Panc1 (cell line): ENCODE results near the gene SIRPD. TPM values are rescaled to one million over a fixed set of nuclear protein-coding genes. Genes with fewer than 3 reads are reported as not detected.

Source experiments
- ATAC-seq: fragments of 200-7000 bp; cut with Tn5 transposase; 2 replicates; pipeline ENCODE4 v1.9.1; 2020; ENCODE audit warnings: mild to moderate bottlenecking, moderate library complexity
- BruUV-seq: library from RNA; stranded (reverse); fragments of 400-500 nt; replicated peaks from 2 replicates; lab custom pipeline; 2021; lab: Mats Ljungman, UMichigan
- CTCF ChIA-PET: fragments of 300-600 bp; sonication (Branson Sonifier 250); formaldehyde crosslinking; loops from one replicate; lab custom pipeline; 2022; ENCODE audit warnings: antibody characterized with exemption; lab: Charles Lee
- POLR2A ChIA-PET: fragments of 300-600 bp; sonication (Branson Sonifier 250); formaldehyde crosslinking; loops from one replicate; lab custom pipeline; 2022; ENCODE audit warnings: antibody characterized with exemption; lab: Charles Lee
- DNase-seq: peaks from one replicate; pipeline ENCODE4 v3.0.0-alpha.2; 2010; ENCODE audit warnings: low read depth, low spot score
- H3K27ac ChIP-seq: 2 replicates; pipeline ENCODE4 v1.5.1; 2011; ENCODE audit warnings: mild to moderate bottlenecking, low read length, inconsistent platforms
- H3K27me3 ChIP-seq: fragments of 200-500 bp; sonication (Bioruptor generic); 2 replicates; pipeline ENCODE4 v1.6.0; 2014; ENCODE audit warnings: low read length, inconsistent platforms; ENCODE audit not compliant: control insufficient read depth, insufficient read depth
- H3K36me3 ChIP-seq: fragments of 200-500 bp; sonication (Bioruptor generic); 2 replicates; pipeline ENCODE4 v1.5.1; 2014; ENCODE audit warnings: inconsistent platforms, mild to moderate bottlenecking, low read length, moderate library complexity; ENCODE audit not compliant: control insufficient read depth, insufficient read depth
- H3K4me1 ChIP-seq: 2 replicates; pipeline ENCODE4 v1.5.1; 2011; ENCODE audit warnings: inconsistent platforms, mild to moderate bottlenecking, low read length, moderate library complexity; ENCODE audit not compliant: control insufficient read depth, insufficient read depth
- H3K4me3 ChIP-seq, 2 experiments: 2 replicates each; pipeline ENCODE4 v1.5.1; 2011 to 2012; ENCODE audit warnings: low read depth in 2 of 2, low read length in 2 of 2, mild to moderate bottlenecking in 2 of 2, inconsistent platforms in 1 of 2, moderate library complexity in 1 of 2
- H3K9me3 ChIP-seq: fragments of 200-500 bp; sonication (Bioruptor generic); 2 replicates; pipeline ENCODE4 v1.5.1; 2014; ENCODE audit warnings: low read depth, mild to moderate bottlenecking, inconsistent platforms, low read length, moderate library complexity; ENCODE audit not compliant: control insufficient read depth, insufficient read depth
- POLR2AphosphoS5 ChIP-seq: IDR thresholded peaks from 2 replicates; pipeline ENCODE4 v1.6.1; 2012; ENCODE audit warnings: mild to moderate bottlenecking, low read depth, low read length, moderate library complexity
- REST ChIP-seq, 2 experiments: IDR thresholded peaks; 2 replicates each; pipeline ENCODE4 v1.6.1; 2011 to 2012; ENCODE audit warnings: low read depth in 2 of 2, control low read depth in 1 of 2, low read length in 1 of 2, mild to moderate bottlenecking in 1 of 2, moderate library complexity in 1 of 2; ENCODE audit not compliant: insufficient read depth in 1 of 2
- SIN3A ChIP-seq: IDR thresholded peaks from 2 replicates; pipeline ENCODE4 v1.6.1; 2012; ENCODE audit warnings: low read depth, mild to moderate bottlenecking, low read length, moderate library complexity, borderline replicate concordance; ENCODE audit not compliant: insufficient read depth
- TCF7L2 ChIP-seq: IDR thresholded peaks from 2 replicates; pipeline ENCODE4 v1.6.1; 2011; ENCODE audit warnings: mild to moderate bottlenecking, low read depth, low read length, inconsistent platforms
- in situ Hi-C: cut with HindIII; loops from 2 replicates; pipeline ENCODE4 v1.10.0; 2016; ENCODE audit warnings: low sequenced_read_pairs, low pct_unique_long_range_greater_than_20kb
- intact Hi-C: fragments of 100-400 bp; cut with micrococcal nuclease; formaldehyde crosslinking; loops from one replicate; pipeline ENCODE4 v1.10.0; 2022; ENCODE audit not compliant: unreplicated experiment
- total RNA-seq: library from RNA; stranded (reverse); gene quantifications from one replicate; pipeline ENCODE4 v1.2.1, GENCODE V29; 2021; ENCODE audit not compliant: unreplicated experiment
- TF ChIP-seq, protein P1 (sequence below): fragments of 450-650 bp; IDR thresholded peaks from 2 replicates; pipeline ENCODE4 v1.5.1; 2017; ENCODE audit warnings: mild to moderate bottlenecking

Gene SIRPD
- total RNA-seq, 1 experiment from 2014 or later, result not detected

- no peak for ATAC-seq
- Histone ChIP-seq H3K9me3 (no peaks in the 10 kb centered on the region), H3K27me3 (peaks cover 6% of the 10 kb centered on the region; the same call in 1 of the 2 replicates), H3K36me3 (no peaks in the 10 kb centered on the region), H3K27ac (no peak overlapping the region), H3K4me3 (no peak overlapping the region), H3K4me1 (no peaks in the 10 kb centered on the region)
- in situ Hi-C loops, result no loop called here
- no TSS peak for BruUV-seq
- ChIA-PET CTCF (no interaction called here), POLR2A (no interaction called here)
- no peak for DNase-seq
- TF ChIP-seq SIN3A (no peak), POLR2AphosphoS5 (no peak), TCF7L2 (no peak), REST (IDR thresholded peaks at IDR 0.05; ENCODE audit: insufficient read depth in 1 of 2, low read depth in 2 of 2, low read length in 1 of 2) (no peak)
- TF ChIP-seq, protein P1, sequence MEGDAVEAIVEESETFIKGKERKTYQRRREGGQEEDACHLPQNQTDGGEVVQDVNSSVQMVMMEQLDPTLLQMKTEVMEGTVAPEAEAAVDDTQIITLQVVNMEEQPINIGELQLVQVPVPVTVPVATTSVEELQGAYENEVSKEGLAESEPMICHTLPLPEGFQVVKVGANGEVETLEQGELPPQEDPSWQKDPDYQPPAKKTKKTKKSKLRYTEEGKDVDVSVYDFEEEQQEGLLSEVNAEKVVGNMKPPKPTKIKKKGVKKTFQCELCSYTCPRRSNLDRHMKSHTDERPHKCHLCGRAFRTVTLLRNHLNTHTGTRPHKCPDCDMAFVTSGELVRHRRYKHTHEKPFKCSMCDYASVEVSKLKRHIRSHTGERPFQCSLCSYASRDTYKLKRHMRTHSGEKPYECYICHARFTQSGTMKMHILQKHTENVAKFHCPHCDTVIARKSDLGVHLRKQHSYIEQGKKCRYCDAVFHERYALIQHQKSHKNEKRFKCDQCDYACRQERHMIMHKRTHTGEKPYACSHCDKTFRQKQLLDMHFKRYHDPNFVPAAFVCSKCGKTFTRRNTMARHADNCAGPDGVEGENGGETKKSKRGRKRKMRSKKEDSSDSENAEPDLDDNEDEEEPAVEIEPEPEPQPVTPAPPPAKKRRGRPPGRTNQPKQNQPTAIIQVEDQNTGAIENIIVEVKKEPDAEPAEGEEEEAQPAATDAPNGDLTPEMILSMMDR, result no peak
- intact Hi-C loops, result no loop called here
Observed at GRCh38 chr20:1538655-1539054, 18.9 kb downstream of the SIRPD start.

- in situ Hi-C loops (no loop called here), intact Hi-C loops (no loop called here)
- ATAC-seq (0 out of 2 replicates have a peak, but pooled peaks have one; percentile 16), DNase-seq (no peak)
- TF ChIP-seq TCF7L2, result no peak
- no peak for TF ChIP-seq SIN3A
- TF ChIP-seq, protein P1, result no peak
- no peak for TF ChIP-seq POLR2AphosphoS5
- TF ChIP-seq REST (IDR thresholded peaks at IDR 0.05; ENCODE audit: insufficient read depth in 1 of 2, low read depth in 2 of 2, low read length in 1 of 2), result no peak
- no peaks in the 10 kb centered on the region for H3K9me3 ChIP-seq
- ChIA-PET CTCF (no interaction called here), POLR2A (no interaction called here)
- peak overlapping the region in 1 of 2 experiments; percentile 1; a peak in 1 of 4 replicates for H3K4me3 ChIP-seq
- no peak overlapping the region for H3K27ac ChIP-seq
- H3K36me3 ChIP-seq, result no peaks in the 10 kb centered on the region
- peaks cover 6% of the 10 kb centered on the region; the same call in 1 of the 2 replicates for H3K27me3 ChIP-seq
- BruUV-seq, result no TSS peak
- H3K4me1 ChIP-seq, result no peaks in the 10 kb centered on the region
Observed at GRCh38 chr20:1537731-1538058, 19.8 kb downstream of the SIRPD start.
